Measurements from ENCODE around the gene PMCH. TPM values are rescaled to one million over a fixed set of nuclear protein-coding genes. Genes with fewer than 3 reads are reported as not detected.

Gene PMCH
- not detected for total RNA-seq

GRCh38 chr12:102197789-102198188 is at the start of gene PMCH:
PMCH (minus strand) TSS chr12:102197833; CDS start chr12:102197770, 63 bp downstream.

Small RNA genes within 50 kb of the gene (small RNA-seq; reads per million reads assigned to genes)
- not detected for gene RN7SL793P (ENCODE audit: low replicate concordance)

Other genes starting within 250 kb of the PMCH start
- gene WASHC3, start 135.8 kb downstream of the PMCH start, total RNA-seq, result 45.3 TPM
- gene NUP37, start 77.7 kb downstream of the PMCH start, total RNA-seq, result 17.0 TPM
- 11.2 TPM for gene PARPBP, start 77.7 kb downstream of the PMCH start, total RNA-seq

Data from metanephros (tissue), 2 donors.